ENCODE measurements around the gene AOPEP.

GRCh38 chr9:95107976-95108375 is 381.5 kb downstream of the AOPEP start:
- no peak for TF ChIP-seq CBX5 (CRISPR knock-in tag; IDR thresholded peaks at IDR 0.05; ENCODE audit: borderline replicate concordance)
- no peak for TF ChIP-seq ZFX (CRISPR knock-in tag; IDR thresholded peaks at IDR 0.05; ENCODE audit: low read depth)
- TF ChIP-seq, protein P1, sequence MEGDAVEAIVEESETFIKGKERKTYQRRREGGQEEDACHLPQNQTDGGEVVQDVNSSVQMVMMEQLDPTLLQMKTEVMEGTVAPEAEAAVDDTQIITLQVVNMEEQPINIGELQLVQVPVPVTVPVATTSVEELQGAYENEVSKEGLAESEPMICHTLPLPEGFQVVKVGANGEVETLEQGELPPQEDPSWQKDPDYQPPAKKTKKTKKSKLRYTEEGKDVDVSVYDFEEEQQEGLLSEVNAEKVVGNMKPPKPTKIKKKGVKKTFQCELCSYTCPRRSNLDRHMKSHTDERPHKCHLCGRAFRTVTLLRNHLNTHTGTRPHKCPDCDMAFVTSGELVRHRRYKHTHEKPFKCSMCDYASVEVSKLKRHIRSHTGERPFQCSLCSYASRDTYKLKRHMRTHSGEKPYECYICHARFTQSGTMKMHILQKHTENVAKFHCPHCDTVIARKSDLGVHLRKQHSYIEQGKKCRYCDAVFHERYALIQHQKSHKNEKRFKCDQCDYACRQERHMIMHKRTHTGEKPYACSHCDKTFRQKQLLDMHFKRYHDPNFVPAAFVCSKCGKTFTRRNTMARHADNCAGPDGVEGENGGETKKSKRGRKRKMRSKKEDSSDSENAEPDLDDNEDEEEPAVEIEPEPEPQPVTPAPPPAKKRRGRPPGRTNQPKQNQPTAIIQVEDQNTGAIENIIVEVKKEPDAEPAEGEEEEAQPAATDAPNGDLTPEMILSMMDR (CRISPR knock-in tag; IDR thresholded peaks at IDR 0.05) = no peak
- no peak for TF ChIP-seq JUN (CRISPR knock-in tag; IDR thresholded peaks at IDR 0.05)
- no peak for TF ChIP-seq LBX2 (CRISPR knock-in tag; IDR thresholded peaks at IDR 0.05; ENCODE audit: borderline replicate concordance)
- no peak for TF ChIP-seq ZNF441 (CRISPR knock-in tag; IDR thresholded peaks at IDR 0.05; ENCODE audit: borderline replicate concordance)
- no peak for TF ChIP-seq RCOR2 (CRISPR knock-in tag; IDR thresholded peaks at IDR 0.05)
- no peak for TF ChIP-seq ELF4 (CRISPR knock-in tag; IDR thresholded peaks at IDR 0.05; ENCODE audit: borderline replicate concordance)
- TF ChIP-seq PLRG1 (conservative IDR thresholded peaks at IDR 0.05) = no peak
- no peak for TF ChIP-seq REST (IDR thresholded peaks at IDR 0.05; ENCODE audit: borderline replicate concordance in 1 of 2, low read depth in 1 of 2, low read length in 2 of 2)
- no peak for TF ChIP-seq SP1 (IDR thresholded peaks at IDR 0.05)
- TF ChIP-seq SP1 (CRISPR knock-in tag; IDR thresholded peaks at IDR 0.05) = no peak
- TF ChIP-seq HNF4A (CRISPR knock-in tag; IDR thresholded peaks at IDR 0.05) = no peak
- no peak for TF ChIP-seq ZMYM4 (CRISPR knock-in tag; IDR thresholded peaks at IDR 0.05)
- TF ChIP-seq, protein P2, sequence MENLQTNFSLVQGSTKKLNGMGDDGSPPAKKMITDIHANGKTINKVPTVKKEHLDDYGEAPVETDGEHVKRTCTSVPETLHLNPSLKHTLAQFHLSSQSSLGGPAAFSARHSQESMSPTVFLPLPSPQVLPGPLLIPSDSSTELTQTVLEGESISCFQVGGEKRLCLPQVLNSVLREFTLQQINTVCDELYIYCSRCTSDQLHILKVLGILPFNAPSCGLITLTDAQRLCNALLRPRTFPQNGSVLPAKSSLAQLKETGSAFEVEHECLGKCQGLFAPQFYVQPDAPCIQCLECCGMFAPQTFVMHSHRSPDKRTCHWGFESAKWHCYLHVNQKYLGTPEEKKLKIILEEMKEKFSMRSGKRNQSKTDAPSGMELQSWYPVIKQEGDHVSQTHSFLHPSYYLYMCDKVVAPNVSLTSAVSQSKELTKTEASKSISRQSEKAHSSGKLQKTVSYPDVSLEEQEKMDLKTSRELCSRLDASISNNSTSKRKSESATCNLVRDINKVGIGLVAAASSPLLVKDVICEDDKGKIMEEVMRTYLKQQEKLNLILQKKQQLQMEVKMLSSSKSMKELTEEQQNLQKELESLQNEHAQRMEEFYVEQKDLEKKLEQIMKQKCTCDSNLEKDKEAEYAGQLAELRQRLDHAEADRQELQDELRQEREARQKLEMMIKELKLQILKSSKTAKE (CRISPR knock-in tag; IDR thresholded peaks at IDR 0.05; ENCODE audit: borderline replicate concordance) = no peak
